ENCODE results near the gene LIN54.
"Not testable (repeated sequence)": the region's sequence is repeated elsewhere in the genome, so short reads cannot be mapped to it uniquely, and the experiment has no call there.

LIN54 gene

GRCh38 chr4:82989575-82990429 is 20.8 kb downstream of the LIN54 start:
- Mint-ChIP-seq H3K27ac (peak overlapping the region; percentile 84), H3K4me1 (ENCODE audit: low read depth) (peaks cover 17% of the 10 kb centered on the region), H3K9me3 (no peaks in the 10 kb centered on the region), H3K27me3 (ENCODE audit: low read depth) (no peaks in the 10 kb centered on the region), H3K4me3 (peak overlapping the region; percentile 57), H3K36me3 (ENCODE audit: low read depth) (peaks cover 9% of the 10 kb centered on the region)

GRCh38 chr4:82988323-82988832 is 22.2 kb downstream of the LIN54 start:
- Mint-ChIP-seq H3K4me3 (no peak overlapping the region), H3K9me3 (no peaks in the 10 kb centered on the region), H3K36me3 (ENCODE audit: low read depth) (peaks cover 16% of the 10 kb centered on the region), H3K27ac (no peak overlapping the region), H3K27me3 (ENCODE audit: low read depth) (no peaks in the 10 kb centered on the region), H3K4me1 (ENCODE audit: low read depth) (peaks cover 25% of the 10 kb centered on the region)

- H3K9me3 Mint-ChIP-seq; H3K4me3 Mint-ChIP-seq; H3K27ac Mint-ChIP-seq; H3K27me3 Mint-ChIP-seq (ENCODE audit: low read depth): not testable (repeated sequence)
- Mint-ChIP-seq H3K4me1 (ENCODE audit: low read depth) (peaks cover 25% of the 10 kb centered on the region), H3K36me3 (ENCODE audit: low read depth) (peaks cover 16% of the 10 kb centered on the region)
These were observed 23.1 kb downstream of the LIN54 start for GRCh38 chr4:82987519-82987918.

GRCh38 chr4:82984459-82984858 is 26.2 kb downstream of the LIN54 start:
- Mint-ChIP-seq H3K27me3 (ENCODE audit: low read depth) (no peaks in the 10 kb centered on the region), H3K4me3 (no peak overlapping the region), H3K27ac (no peak overlapping the region), H3K36me3 (ENCODE audit: low read depth) (peaks cover 19% of the 10 kb centered on the region), H3K4me1 (ENCODE audit: low read depth) (peaks cover 14% of the 10 kb centered on the region), H3K9me3 (no peaks in the 10 kb centered on the region)

- H3K27me3 Mint-ChIP-seq (ENCODE audit: low read depth) = no peaks in the 10 kb centered on the region
- H3K4me1 Mint-ChIP-seq (ENCODE audit: low read depth) = peaks cover 11% of the 10 kb centered on the region
- no peak overlapping the region for H3K27ac Mint-ChIP-seq
- H3K4me3 Mint-ChIP-seq = no peak overlapping the region
- peaks cover 16% of the 10 kb centered on the region for H3K36me3 Mint-ChIP-seq (ENCODE audit: low read depth)
- H3K9me3 Mint-ChIP-seq = no peaks in the 10 kb centered on the region
These were observed 27.2 kb downstream of the LIN54 start for GRCh38 chr4:82983444-82983843.

- H3K4me1 Mint-ChIP-seq (ENCODE audit: low read depth) = peaks cover 14% of the 10 kb centered on the region
- H3K27ac Mint-ChIP-seq = no peak overlapping the region
- no peak overlapping the region for H3K4me3 Mint-ChIP-seq
- peaks cover 18% of the 10 kb centered on the region for H3K36me3 Mint-ChIP-seq (ENCODE audit: low read depth)
- H3K9me3 Mint-ChIP-seq = no peaks in the 10 kb centered on the region
- no peaks in the 10 kb centered on the region for H3K27me3 Mint-ChIP-seq (ENCODE audit: low read depth)
These were observed 29.5 kb downstream of the LIN54 start for GRCh38 chr4:82981138-82981537.

- Mint-ChIP-seq H3K36me3 (ENCODE audit: low read depth) (peaks cover 21% of the 10 kb centered on the region), H3K4me3 (no peak overlapping the region), H3K27me3 (ENCODE audit: low read depth) (no peaks in the 10 kb centered on the region), H3K9me3 (no peaks in the 10 kb centered on the region), H3K4me1 (ENCODE audit: low read depth) (peaks cover 8% of the 10 kb centered on the region), H3K27ac (no peak overlapping the region)
These were observed 34.8 kb downstream of the LIN54 start for GRCh38 chr4:82975792-82976191.

GRCh38 chr4:82969414-82969813 is 41.2 kb downstream of the LIN54 start:
- no peak overlapping the region for H3K4me3 Mint-ChIP-seq
- H3K9me3 Mint-ChIP-seq = no peaks in the 10 kb centered on the region
- H3K4me1 Mint-ChIP-seq (ENCODE audit: low read depth) = peaks cover 5% of the 10 kb centered on the region
- H3K27ac Mint-ChIP-seq = no peak overlapping the region
- H3K27me3 Mint-ChIP-seq (ENCODE audit: low read depth) = no peaks in the 10 kb centered on the region
- peaks cover 33% of the 10 kb centered on the region for H3K36me3 Mint-ChIP-seq (ENCODE audit: low read depth)

GRCh38 chr4:82968972-82969371 is 41.7 kb downstream of the LIN54 start:
- Mint-ChIP-seq H3K27ac (no peak overlapping the region), H3K4me3 (no peak overlapping the region), H3K4me1 (ENCODE audit: low read depth) (peaks cover 5% of the 10 kb centered on the region), H3K36me3 (ENCODE audit: low read depth) (peaks cover 37% of the 10 kb centered on the region), H3K9me3 (no peaks in the 10 kb centered on the region), H3K27me3 (ENCODE audit: low read depth) (no peaks in the 10 kb centered on the region)

GRCh38 chr4:82965763-82966162 is 44.9 kb downstream of the LIN54 start:
- Mint-ChIP-seq H3K27ac (no peak overlapping the region), H3K4me1 (ENCODE audit: low read depth) (no peaks in the 10 kb centered on the region), H3K4me3 (no peak overlapping the region), H3K27me3 (ENCODE audit: low read depth) (no peaks in the 10 kb centered on the region), H3K9me3 (no peaks in the 10 kb centered on the region), H3K36me3 (ENCODE audit: low read depth) (peaks cover 36% of the 10 kb centered on the region)

GRCh38 chr4:82957045-82957444 is 53.6 kb downstream of the LIN54 start:
- Mint-ChIP-seq H3K27ac (no peak overlapping the region), H3K27me3 (ENCODE audit: low read depth) (no peaks in the 10 kb centered on the region), H3K36me3 (ENCODE audit: low read depth) (peaks cover 10% of the 10 kb centered on the region), H3K4me1 (ENCODE audit: low read depth) (peaks cover 15% of the 10 kb centered on the region), H3K4me3 (no peak overlapping the region), H3K9me3 (no peaks in the 10 kb centered on the region)

- Mint-ChIP-seq H3K27ac (no peak overlapping the region), H3K4me3 (no peak overlapping the region), H3K9me3 (no peaks in the 10 kb centered on the region), H3K27me3 (ENCODE audit: low read depth) (no peaks in the 10 kb centered on the region), H3K36me3 (ENCODE audit: low read depth) (peaks cover 16% of the 10 kb centered on the region), H3K4me1 (ENCODE audit: low read depth) (peaks cover 15% of the 10 kb centered on the region)
These were observed 56.4 kb downstream of the LIN54 start for GRCh38 chr4:82954212-82954611.

GRCh38 chr4:82951196-82951595 is 59.4 kb downstream of the LIN54 start:
- Mint-ChIP-seq H3K27me3 (ENCODE audit: low read depth) (no peaks in the 10 kb centered on the region), H3K9me3 (no peaks in the 10 kb centered on the region)

GRCh38 chr4:82948647-82949204 is 61.9 kb downstream of the LIN54 start:
- Mint-ChIP-seq H3K27me3 (ENCODE audit: low read depth) (no peaks in the 10 kb centered on the region), H3K27ac (no peak overlapping the region), H3K4me1 (ENCODE audit: low read depth) (peaks cover 4% of the 10 kb centered on the region), H3K36me3 (ENCODE audit: low read depth) (peaks cover 13% of the 10 kb centered on the region), H3K9me3 (no peaks in the 10 kb centered on the region), H3K4me3 (no peak overlapping the region)

More at GRCh38 chr4:82951196-82951595, 59.4 kb downstream of the LIN54 start:
- Mint-ChIP-seq H3K27ac (no peak overlapping the region), H3K4me1 (ENCODE audit: low read depth) (peaks cover 8% of the 10 kb centered on the region), H3K4me3 (no peak overlapping the region), H3K36me3 (ENCODE audit: low read depth) (peaks cover 16% of the 10 kb centered on the region)

- Mint-ChIP-seq H3K4me3 (no peak overlapping the region), H3K9me3 (no peaks in the 10 kb centered on the region), H3K27ac (no peak overlapping the region), H3K36me3 (ENCODE audit: low read depth) (peaks cover 15% of the 10 kb centered on the region), H3K4me1 (ENCODE audit: low read depth) (peaks cover 5% of the 10 kb centered on the region), H3K27me3 (ENCODE audit: low read depth) (no peaks in the 10 kb centered on the region)
These were observed 63.1 kb downstream of the LIN54 start for GRCh38 chr4:82947498-82947897.

All from T-helper 1 cell treated with Interleukin-12 subunit alpha and Interleukin-12 subunit beta and Interleukin-4 antibody, amounts not matched to agents 30 μg/mL and 1 μg/mL, for 36 hours (primary cell).